NCI-H69 (cell line): Measurements from ENCODE around the gene KLHL30.
"Not testable (repeated sequence)": the region's sequence is repeated elsewhere in the genome, so short reads cannot be mapped to it uniquely, and the experiment has no call there.

ENCODE experiments used
- DNase-seq: peaks from one replicate; lab custom pipeline; 2025; lab: John Stamatoyannopoulos, UW

Gene KLHL30

DNA sequence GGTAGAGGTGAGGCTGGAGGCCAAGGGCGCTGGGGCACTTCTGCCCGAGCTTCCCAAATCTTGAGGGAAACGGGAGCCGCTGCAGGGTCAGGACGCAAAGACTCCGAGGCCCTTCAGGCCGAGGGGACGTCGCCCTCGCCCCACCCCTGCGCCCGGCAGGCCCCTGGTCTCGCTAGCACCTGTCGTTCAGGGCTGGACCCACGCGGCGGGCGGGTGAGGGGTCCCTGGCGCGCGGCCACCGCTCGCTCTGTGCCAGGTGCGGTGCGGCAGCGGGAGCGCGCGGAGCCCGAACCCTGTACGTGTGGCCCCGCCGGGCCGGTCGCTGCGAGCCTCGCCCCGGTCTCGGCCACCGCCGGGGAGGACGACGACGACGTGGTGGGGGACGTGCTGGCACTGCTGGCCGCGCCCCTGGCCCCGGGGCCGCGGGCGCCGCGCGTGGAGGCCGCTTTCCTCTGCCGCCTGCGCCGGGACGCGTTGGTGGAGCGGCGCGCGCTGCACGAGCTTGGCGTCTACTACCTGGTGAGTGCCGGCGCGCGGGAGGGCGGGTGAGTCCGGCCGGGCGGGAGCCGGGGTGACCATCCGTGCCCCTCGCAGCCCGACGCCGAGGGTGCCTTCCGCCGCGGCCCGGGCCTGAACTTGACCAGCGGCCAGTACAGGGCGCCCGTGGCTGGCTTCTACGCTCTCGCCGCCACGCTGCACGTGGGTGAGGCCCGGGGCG is 25.2 kb downstream of the KLHL30 start:
- DNase-seq = peak; percentile 37

GRCh38 chr2:238164906-238165287 is 26.4 kb downstream of the KLHL30 start:
- DNase-seq = no peak

DNA sequence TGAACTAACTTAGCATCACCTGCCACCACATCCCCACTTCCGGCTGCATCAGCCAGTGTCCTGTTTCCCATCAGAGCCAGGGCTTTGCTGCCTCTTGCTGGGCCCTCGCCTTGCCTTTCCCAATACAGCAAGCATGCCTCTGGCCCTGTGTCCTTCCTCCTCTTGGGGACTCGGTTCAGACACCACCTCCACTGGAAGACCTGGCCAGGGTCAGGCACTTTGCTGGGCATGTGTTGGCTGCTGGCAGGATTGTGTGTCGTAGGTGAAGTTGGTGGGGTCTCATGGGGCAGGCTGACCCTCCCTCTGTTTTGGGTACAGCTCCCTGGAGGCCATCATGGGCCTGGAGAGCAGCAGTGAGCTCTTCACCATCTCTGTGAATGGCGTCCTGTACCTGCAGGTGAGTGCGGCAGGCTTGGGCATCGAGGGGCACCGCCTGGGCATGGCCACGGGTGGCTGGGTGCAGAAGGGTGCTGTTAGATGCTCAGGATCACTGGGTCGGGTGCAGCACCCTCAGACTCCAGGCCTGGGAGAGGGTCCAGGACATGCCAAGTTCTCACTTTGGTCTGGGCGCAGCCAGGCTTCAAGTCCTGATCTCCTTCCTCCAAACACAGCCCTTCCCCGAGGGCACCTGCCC is 26.9 kb downstream of the KLHL30 start:
- DNase-seq = no peak

DNA sequence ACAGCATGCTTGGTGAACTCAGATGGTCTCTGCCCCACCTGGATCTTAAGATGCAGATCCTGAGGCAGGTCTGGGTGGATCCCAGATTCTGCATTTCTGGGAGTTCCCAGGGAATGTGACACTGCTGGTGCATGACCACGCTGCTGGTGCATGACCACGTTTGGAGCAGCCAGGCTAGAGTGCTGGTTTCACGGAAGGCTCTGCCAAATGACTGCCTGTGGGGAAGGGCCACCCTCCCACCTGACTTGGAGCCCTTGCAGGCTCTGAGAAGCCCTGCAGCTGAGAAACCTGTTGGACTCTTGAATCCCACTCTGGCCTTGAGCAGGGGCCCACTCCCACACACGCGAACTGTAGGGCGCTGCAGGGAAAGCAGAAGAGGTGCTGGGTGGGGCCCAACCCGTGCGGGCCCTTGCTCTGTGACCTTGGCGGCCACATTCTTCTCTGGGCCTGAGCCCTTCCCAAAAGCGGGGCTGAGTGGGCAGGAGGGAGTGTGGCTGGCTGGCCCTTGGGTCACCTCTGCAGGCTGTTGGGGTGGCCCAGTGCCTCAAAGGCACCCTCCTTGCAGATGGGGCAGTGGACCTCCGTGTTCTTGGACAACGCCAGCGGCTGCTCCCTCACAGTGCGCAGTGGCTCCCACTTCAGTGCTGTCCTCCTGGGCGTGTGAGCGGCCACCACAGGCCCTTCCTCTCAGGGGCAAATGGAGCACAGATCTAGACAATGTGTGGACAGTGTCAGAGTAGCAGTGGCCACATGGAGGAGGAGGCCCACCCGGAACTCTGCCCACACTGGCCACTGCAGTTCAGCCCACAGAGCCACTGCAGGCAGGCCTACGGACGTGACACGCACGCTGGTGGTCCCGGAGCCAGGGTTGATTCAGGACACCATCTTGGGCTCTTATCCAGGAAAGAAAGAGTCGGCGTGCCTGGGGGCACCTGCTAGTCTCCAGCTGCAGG is 28.2 kb downstream of the KLHL30 start:
- DNase-seq = no peak

DNA sequence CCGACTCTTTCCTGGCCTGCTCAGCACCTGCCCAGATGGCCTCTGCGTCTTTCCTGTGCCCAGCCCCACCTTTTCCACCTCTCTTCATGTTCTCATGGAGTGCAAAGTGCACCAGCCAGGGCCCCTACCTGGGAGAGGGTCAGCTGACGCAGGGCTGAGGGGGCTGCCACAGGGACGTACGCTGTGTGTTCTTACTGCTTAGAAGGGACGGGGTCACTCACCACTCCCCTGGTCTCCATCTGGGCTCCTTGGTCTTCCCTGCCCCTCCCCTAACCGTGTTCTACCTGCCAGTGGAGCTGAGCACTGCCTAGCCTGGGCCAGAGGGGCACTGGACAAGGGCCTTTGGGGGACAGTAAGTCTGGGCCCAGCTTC is 28.9 kb downstream of the KLHL30 start:
- no peak for DNase-seq

- DNase-seq = no peak
Observed at GRCh38 chr2:238167761-238168160, 29.3 kb downstream of the KLHL30 start.

DNA sequence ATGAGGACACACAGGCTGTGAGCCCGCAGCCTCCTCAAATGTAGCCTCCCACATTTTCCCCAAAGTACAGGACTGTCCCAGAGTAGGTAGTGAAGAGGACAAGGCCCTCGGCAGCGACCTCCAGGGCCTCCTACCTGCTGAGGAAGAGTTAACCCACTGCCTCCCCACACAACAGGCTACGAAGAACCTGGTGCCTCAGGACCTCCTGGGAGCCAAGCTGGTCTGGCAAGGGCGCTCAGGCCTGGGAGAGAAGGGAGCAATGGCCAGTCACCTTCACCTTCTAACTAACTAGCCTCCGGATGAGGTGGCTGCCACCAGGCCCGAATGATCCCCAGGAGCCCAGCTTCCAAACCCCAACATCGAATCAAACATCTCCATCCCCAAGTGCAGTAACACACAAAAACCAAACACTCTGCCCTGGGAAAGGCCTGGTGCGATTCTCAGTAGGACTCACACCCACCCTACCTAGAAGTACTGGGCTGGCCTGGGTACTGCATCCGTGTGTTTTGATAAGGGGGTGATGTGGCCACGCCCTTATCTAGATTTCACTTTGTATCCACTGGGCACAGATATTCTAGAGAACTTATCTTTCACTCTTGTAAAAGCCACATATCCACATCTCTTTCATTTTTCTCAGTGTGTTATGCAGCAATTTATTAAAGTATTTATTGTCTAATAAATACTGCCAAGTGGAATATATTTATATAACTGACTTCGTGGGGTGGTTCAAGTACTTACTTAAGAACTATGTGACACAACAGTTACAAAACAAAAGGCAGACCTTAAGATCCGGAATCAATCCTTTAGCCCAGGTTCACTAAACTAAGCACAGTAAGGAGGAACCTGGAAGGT is 30.0 kb downstream of the KLHL30 start:
- no peak for DNase-seq

DNA sequence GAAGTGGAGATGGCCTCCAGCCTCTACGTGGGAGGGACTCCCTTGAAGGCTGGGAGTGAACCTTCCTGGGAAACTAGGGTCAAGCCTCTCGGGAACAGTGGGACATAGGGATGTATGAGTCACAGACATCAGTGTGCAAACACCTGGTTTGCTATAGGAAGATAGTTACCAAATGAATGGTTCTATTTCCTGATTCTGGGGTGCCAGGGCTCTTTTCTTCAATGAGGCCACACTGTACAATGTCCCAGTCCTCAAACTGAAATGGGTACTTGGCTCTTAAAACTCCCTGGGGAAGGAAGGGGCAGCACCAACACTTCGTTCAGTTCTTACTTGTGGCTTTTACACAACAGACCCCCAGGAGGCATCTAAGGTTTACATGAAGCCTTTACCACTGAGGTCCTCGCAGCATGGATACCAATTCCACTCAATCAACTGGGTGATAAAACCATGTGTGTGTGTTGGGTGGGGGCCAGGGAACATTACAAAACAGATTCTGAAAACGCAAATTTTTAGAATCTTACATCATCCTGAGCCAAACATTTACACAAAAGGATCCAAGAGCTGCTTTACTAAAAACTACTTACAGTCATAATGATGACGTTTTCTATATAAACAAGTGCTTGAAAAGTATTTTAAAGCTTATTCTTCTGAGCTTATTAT is 30.7 kb downstream of the KLHL30 start:
- DNase-seq = peak; percentile 11

DNA sequence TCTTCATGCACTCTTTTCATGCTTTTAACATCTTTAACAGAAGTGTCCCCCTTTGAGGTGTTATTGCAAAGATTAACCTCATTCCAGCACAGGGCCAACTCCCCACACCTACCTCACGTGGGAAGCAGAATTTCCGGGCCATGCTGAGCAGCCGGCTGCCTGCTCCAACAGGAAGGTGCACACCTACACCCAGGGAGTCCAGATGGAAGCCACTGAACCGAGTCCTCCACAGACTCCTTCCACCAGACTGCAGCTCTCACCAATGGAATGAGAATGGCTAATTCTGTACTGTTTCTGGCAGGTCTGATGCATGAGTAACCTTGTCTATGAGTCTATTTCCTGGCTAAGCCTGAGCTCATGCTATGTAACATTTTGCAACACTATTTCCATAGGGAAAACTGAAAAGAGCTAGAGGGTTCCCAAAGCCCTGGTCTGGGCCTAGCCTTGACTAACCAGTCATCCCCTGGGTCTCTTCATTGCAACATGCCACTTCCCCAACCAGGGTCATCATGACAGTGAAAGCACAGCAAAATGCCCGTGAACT is 31.3 kb downstream of the KLHL30 start:
- peak; percentile 9 for DNase-seq

DNA sequence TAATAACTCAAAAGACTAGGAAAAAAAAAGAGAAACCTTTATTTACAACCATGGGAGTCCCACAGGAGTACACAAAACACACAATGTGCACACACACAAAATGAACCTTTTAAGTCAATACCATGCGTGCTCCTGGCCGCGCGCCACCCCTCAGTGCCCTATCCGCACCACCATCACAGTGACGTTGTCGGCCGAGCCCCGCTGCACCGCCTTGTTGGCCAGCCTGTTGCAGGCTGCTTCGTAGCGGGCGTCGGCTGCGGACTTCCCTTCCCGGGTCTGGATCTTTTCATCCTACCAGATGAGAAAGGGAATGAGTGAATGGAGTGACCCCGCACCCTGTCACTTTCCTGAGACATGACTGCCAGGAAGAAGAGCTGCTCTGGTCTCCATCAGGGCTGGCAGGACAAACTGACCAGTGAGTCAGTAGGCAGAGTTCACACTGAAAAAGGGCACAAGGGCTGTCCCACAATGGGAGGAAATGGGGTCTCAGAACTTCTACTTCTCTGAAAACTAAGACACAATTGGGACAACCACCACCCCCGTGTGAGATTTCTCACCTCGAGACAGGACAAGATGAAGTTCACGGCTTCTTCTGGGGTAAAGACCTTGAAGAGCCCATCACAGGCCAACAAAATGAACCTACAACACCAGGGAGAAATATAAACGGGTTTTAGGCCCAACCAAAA is 32.1 kb downstream of the KLHL30 start:
- DNase-seq = no peak

DNA sequence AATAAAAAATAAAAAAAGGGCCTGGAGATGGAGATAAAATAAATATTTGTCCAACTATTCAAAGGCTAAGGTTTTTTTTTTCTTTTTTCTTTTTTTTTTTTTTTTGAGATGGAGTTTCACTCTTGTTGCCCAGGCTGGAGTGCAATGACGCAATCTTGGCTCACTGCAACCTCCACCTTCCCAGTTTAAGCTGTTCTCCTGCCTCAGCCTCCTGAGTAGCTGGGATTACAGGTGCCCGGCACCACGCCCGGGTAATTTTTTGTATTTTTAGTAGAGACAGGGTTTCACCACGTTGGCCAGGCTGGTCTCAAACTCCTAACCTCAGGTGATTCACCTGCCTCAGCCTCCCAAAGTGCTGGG is 32.6 kb downstream of the KLHL30 start:
- not testable (repeated sequence) for DNase-seq

DNA sequence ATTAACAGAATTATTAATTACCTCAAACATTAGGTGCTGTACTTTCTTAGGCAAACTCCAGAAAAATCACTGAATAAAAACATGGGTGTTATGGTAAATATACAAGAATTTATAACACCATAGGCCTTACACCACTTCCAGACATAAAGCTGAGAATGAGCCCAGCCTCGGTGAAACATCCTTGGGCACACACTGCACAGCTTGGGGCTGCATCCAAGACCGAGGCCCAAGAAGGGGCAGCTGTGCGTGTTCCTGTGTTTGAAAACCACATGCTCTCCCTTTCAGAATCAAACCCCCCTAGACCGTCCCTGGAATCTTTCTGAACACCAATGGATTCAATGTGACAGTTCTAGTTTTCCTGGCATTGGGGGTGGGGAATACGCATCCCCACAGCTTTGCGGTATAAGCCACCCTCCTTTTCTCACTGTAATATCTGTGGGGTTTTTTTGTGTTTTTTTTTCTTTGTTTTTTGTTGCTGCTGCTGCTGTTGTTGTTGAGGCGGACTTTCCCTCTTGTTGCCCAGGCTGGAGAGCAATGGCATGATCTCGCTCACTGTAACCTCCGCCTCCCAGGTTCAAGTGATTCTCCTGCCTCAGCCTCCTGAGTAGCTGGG is 33.2 kb downstream of the KLHL30 start:
- DNase-seq = no peak

- no peak for DNase-seq
Observed at GRCh38 chr2:238172439-238172838, 34.0 kb downstream of the KLHL30 start.

DNA sequence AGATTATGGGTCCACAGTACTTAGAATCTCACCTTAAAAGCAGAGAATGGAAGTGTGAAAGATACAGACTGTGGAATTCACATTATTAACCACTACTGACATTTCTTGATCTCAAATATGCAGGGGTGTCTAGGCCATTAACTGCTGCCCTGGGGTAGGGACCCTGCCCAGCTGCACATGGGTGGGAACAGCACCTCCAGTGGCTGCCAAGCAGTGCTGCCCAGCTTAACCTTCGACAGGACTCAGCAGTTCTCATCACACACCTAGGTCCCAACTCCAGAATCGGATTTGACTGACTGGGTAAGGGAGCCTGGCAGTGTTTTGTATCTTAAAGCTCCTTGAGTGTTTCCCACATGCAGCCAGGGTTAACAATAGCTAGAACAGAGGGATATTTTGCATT is 35.2 kb downstream of the KLHL30 start:
- DNase-seq = no peak

DNA sequence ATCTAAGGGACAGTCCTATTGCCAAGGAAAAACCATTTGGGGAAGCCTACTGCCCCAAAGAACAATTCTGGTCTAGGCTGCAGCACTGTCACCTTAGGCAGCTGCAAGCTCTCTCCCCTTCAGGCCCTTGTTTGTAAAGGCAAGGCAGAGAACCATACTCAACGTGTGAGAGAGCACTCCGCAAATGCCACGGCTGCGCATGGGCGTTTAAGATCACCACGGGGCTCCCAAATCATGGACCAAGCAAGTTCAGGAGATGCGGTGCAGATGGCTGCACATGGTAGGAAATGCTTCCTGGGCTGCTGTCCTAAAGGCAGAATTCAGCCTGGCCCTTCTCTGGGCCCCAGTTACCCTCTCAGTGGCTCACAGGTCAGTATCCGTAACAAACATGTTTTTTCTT is 35.8 kb downstream of the KLHL30 start:
- no peak for DNase-seq

DNA sequence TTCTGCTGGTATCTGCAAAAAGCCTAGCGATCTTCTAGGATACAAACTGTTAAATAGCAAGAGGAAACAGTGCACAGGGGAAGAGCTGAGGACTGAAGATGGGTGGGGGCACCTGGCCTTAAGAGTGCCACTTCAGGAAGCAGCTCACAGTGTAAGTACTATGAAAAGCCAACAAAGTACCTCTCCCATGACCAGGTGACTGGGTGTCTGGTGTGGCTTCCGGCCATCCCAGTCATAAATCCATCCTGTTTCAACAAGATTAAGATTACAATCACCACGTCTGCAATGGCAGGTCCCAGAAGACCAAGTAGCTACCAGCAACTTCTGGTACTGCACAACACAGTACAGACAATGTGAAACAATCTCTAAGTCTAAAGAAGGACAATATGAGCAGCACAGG is 36.2 kb downstream of the KLHL30 start:
- DNase-seq = no peak

DNA sequence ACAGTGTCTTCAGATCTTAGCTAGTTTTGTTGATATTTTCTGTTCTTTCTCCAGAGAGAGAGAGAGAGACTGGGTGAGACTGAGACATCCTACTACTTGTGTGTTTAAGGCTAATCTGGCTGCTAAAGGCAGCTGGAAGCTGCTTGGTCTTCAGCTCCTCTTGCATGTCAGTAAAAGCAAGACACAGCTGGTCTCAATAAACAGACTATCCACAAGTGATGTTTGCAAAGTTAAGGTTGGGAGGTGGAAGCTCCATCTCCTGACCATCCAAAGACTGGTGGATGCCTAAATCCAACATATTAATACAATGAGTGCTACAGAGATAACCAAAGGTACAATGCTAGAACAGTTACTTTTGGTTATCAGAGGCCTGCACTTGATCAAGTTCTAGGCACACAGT is 38.1 kb downstream of the KLHL30 start:
- no peak for DNase-seq

GRCh38 chr2:238180554-238180953 is 42.1 kb downstream of the KLHL30 start:
- no peak for DNase-seq

GRCh38 chr2:238182362-238182761 is 43.9 kb downstream of the KLHL30 start:
- DNase-seq = peak; percentile 10

DNA sequence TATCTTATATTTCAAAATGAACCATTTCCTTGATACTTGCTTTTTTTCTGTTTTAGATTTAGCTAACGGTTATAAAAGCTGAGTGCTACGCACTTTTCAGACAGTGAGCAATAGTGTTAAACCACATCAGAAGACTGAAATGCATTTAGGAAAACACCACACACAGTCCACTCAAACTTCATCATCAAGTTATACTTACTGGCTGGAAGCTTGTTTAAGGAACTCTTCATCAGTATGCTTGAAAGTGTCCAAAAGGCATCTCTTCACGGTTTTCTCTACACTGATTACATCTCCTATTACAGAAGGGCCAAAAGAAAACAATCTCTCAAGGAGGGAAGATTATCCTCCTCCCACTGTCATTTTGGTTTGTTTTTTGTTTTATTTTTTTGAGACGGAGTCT is 45.4 kb downstream of the KLHL30 start:
- DNase-seq = no peak
